DMS53 treated with DMSO at 0.1 percent for 48 hours (cell line): Measurements from ENCODE around the gene FAM13A.
A peak's percentile ranks its signal among the peaks of the same experiment; 100 is the strongest.
"Not testable (repeated sequence)": the region's sequence is repeated elsewhere in the genome, so short reads cannot be mapped to it uniquely, and the experiment has no call there.

Experiments used
- DNase-seq: peaks from one replicate; lab custom pipeline; 2025; ENCODE audit not compliant: unreplicated experiment; lab: John Stamatoyannopoulos, UW

FAM13A gene

GRCh38 chr4:89056953-89057398, at the start of gene FAM13A:
Gene FAM13A (minus strand): TSS chr4:89057185. CDS start chr4:89056964, 221 bp downstream.
- DNase-seq, result peak; percentile 72

GRCh38 chr4:89105726-89106125, 48.7 kb upstream of the FAM13A start:
- DNase-seq, result no peak

DNA sequence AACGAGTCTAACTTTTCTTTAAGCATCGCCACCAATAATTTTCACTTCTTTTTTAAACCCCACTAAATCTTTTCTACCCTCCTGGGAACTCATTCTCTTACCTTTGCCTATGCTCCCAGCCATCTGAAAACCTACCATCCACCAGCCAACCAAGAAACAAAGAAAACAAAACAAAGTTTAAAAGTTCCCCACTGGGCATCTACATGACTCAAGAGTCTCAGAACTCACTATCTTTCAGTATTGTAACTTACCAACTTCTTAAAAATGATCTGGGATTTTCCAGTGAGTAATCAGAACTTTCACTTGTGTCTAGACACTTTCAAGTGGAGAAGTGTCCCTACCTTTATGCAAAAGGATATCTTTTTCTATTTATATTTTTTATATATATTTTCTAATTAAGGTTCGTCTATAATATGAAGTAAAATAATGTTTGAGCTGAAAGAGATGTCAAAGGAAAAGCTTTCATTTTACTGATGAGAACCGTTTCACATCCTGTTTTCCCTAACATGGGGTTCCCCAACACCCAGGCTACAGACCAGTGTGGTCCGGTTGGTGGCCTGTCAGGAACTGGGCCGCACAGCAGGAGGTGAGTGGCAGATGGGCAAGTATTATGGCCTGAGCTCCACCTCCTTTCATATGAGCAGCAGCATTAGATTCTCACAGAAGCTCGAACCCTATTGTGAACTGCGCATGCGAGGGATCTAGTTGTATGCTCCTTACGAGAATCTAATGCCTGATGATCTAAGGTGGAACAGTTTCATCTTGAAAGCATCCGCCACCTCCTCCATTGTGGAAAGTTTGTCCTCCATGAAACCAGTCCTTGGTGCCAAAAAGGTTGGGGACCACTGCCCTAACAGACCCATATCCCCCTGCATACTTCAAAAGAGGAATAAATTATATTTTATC, 44.5 kb upstream of the FAM13A start:
- DNase-seq, result no peak

DNA sequence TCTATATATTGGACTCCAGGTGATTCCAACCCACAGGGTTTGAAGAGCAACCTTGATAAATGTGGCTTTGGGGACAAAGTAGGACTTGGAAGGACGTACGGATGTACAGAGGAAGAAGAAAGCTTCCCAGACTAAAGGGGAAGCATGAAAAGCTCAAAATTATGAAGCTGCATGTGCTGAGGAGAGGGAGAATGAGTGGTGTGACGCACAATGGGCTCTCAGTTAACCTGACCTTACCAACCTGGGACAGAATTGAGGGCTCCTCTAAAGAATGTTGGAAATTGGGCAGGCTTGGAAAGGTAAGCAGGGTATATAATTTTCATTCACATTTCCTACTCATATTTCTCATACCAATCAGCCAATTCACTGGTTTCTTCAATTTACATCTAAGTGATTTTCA, 43.9 kb upstream of the FAM13A start:
- no peak for DNase-seq

DNA sequence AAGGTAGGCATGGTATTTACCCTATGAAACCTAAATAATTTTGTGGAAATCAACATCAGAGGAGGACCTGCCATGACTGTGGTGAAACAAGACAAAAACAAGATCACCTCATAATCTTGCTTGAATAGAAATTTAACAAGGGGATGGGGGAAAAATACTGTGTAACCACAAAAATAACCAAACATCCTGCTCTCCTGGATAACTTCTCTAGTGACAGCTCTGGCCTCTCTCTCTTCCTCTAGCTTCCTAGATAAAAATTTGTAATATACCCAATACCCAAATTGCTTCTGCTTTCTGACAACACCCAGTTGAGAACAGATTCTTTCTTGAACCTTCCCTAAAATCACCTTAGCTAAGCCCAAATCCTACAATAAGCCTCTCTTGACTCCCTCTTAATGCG, 42.5 kb upstream of the FAM13A start:
- DNase-seq, result no peak

- no peak for DNase-seq
These were observed 42.0 kb upstream of the FAM13A start for GRCh38 chr4:89099034-89099433.

- no peak for DNase-seq
These were observed 21.3 kb upstream of the FAM13A start for GRCh38 chr4:89078300-89078699.

DNA sequence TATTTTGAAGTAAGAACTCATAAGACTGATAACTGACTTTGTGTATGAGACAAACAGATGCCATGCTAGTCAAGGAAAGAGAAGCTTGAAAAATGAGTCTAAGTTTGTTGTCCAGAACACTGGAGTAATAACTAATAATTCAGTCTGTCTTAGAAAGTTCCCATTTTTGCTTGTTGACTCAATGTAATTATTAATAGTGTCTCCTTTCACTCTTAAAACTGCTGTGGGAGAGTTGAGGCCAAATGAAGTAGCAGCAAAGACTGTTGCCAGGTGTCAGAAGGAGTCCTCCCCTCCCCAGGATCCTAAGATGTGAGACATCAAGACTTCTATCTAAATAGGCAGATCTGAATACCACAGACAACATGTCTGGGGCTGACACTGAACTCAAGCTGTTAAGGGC, 20.8 kb upstream of the FAM13A start:
- no peak for DNase-seq

- peak; percentile 44 for DNase-seq
These were observed 15.9 kb upstream of the FAM13A start for GRCh38 chr4:89072921-89073320.

DNA sequence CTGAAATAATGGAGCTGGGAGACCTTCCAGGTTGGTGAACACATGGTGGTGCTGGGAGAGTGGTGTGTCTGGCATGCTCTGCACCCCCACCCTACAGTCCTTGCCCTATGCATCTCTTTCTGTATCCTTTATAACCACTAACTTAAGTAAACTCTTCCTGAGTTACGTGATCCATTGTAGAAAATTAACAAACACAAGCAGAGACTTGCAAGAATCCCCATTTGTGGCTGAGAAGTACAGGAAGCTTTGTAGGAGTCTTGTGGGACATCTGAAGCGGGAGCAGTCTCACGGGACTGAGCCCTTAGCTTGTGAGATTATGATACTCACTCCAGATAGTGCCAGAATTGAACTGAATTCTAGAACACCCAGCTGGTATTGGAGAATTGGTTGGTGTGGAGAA, 14.3 kb upstream of the FAM13A start:
- no peak for DNase-seq

GRCh38 chr4:89070041-89070440, 13.1 kb upstream of the FAM13A start:
- no peak for DNase-seq

GRCh38 chr4:89069481-89069880, 12.5 kb upstream of the FAM13A start:
- DNase-seq, result no peak

DNA sequence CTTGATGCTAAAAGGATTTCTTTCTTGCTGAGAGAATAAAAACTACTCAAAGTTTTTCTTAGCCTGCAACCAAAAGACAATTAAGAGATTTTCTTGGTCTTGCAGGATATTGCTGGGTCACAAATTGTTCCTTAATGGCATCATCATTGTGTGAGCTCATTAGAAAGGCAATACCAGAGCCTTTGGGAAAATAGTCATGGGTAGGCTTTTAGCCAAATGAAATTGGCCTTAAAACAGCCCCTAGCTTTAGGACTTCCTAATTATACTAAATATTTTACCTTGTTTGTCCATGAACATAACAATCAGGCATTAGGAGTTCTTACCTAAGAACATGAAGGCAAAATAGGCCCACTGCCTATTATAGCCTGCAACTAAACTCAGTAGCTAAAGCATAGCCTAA, 10.4 kb upstream of the FAM13A start:
- DNase-seq, result no peak

GRCh38 chr4:89064848-89065247, 7.9 kb upstream of the FAM13A start:
- DNase-seq, result no peak

GRCh38 chr4:89057844-89058243, 859 bp upstream of the FAM13A start:
- DNase-seq, result not testable (repeated sequence)

- no peak for DNase-seq
These were observed 563 bp downstream of the FAM13A start for GRCh38 chr4:89056292-89056952.

DNA sequence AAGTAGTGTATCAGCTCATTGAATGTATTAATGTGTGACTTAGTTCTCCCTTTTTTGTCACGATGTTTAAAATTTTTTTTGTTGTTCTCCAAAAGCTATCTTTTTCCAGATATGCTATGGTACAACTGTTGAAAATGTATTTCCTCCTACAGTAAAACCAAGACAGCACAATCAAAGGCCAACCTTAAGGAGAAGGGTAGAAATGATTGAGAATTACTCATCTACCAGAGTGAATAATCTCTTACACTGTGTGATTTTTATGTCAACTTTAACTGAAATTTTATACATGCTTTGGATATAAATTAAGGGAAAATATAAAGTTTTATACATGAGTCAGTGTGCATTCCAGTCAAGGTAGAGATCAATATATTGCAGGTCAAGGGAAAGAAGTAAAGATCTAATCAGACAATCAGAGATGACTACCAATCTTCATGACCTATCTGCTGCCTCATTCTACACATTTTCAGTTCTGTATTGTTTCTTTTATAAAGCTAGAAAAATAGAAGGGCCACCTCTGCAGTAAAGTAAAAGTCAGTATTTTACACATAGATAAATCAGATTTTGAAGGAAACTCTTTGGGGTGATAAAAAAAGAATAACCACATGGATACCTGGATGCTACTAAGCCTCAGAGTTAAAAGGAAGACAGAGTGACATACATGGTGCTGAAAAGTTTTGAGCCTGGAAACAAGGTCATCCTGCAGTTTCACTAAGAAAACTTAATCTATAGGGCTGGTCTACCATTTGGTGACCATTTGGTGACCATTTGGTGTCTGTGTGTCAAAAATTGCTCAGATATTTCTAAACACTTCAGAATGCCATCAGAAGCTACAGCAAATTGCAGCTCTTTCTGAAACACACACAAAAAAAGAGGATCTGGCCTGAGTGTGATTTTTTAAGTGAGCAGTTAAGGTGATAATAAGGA, 1.6 kb downstream of the FAM13A start:
- no peak for DNase-seq

DNA sequence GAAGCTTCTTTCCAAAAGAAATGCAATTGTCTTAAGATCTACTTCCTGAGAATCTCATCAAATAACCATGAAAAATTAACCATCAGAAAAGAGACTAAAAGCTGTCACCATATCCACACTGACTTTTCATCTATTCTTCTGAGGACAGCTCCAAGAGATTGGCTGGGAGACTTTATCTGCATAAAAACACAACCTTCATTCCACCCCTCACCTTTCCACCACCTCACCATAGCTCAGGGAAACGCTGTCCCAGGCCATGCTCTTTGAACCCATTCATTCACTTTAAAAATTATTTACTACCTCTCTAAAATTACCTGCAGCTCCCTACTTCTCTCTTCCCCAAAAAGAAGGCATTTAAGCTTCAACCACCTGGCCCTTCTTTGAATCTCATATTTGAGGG, 2.4 kb downstream of the FAM13A start:
- no peak for DNase-seq

DNA sequence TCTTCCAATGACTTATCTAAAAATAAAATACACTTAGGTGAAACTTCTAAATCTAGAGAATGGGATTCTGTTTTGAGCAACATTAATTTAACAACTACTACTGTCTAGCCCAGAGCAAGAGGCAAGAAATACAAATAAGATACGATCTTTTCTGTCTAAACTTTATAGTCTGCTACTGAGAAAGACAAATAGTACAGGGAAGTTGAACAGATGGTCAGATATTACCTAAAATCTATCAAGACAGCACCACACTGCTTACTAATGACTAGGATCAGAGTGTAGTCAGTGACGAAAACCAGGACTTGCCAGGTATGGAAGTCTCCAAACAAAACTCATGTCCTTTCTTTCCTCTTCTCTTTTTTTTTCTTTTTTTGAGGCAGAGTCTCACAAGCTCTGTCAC, 7.1 kb downstream of the FAM13A start:
- no peak for DNase-seq

GRCh38 chr4:89048906-89049601, 7.9 kb downstream of the FAM13A start:
- DNase-seq, result no peak
